NT2/D1 (cell line): ENCODE data around the gene CST3.

Experiments
- SUZ12 ChIP-seq: IDR thresholded peaks from 2 replicates; pipeline ENCODE4 v1.6.1; 2011; ENCODE audit not compliant: insufficient read length, insufficient read depth; ENCODE audit errors: extremely low read depth
- YY1 ChIP-seq: IDR thresholded peaks from 2 replicates; pipeline ENCODE4 v1.6.1; 2011; ENCODE audit not compliant: insufficient read length, insufficient read depth
- ZNF274 ChIP-seq: IDR thresholded peaks from 2 replicates; pipeline ENCODE4 v1.6.1; 2011; ENCODE audit warnings: mild to moderate bottlenecking, low read depth, low read length

DNA sequence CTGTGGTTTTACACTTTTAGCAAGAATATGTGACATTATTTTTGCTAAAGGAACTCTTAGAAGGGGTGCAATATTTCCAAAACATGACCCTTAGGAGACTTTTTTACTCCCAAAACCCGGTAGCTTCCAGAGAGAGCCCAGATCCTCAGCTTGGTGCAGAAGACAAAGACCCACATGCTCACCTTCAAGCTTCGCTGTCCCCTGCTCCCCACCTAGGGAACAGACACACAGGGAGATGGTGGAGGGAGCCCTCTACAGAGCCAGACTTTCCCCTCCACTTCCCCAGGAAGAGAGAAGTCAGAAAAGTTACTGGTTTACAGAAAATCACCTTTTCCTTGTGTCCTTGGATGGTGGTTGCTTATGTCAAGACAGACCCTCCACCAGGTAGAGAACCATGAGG is 46.1 kb upstream of the CST3 start:
- no peak for TF ChIP-seq YY1
- no peak for TF ChIP-seq ZNF274
- no peak for TF ChIP-seq SUZ12
